WTC11 (cell line): Measurements from ENCODE around the gene PLA2G4E. TPM values are rescaled to one million over a fixed set of nuclear protein-coding genes. Genes with fewer than 3 reads are reported as not detected.
A peak's percentile ranks its signal among the peaks of the same experiment; 100 is the strongest.

Source experiments
- ATAC-seq: fragments of 200-7000 bp; cut with Tn5 transposase; 2 replicates; pipeline ENCODE4 v1.10.0; 2021; ENCODE audit warnings: mild to moderate bottlenecking, moderate library complexity
- CTCF ChIA-PET: fragments of 300-600 bp; sonication (Branson Sonifier 250); formaldehyde crosslinking; loops from one replicate; lab custom pipeline; 2021; ENCODE audit warnings: antibody characterized with exemption; lab: Charles Lee
- POLR2A ChIA-PET: fragments of 350-600 bp; sonication (Branson Sonifier 250); formaldehyde crosslinking; loops from one replicate; lab custom pipeline; 2021; ENCODE audit warnings: antibody characterized with exemption; lab: Charles Lee
- DNase-seq: peaks from one replicate; pipeline ENCODE4 v3.0.0; 2021; ENCODE audit warnings: low spot score
- H3K27ac Mint-ChIP-seq: 2 replicates; pipeline ENCODE4 v1.8.0; 2021; ENCODE audit warnings: mixed read lengths
- H3K27me3 Mint-ChIP-seq: 2 replicates; pipeline ENCODE4 v1.8.0; 2021; ENCODE audit warnings: low read depth, mild to moderate bottlenecking, moderate library complexity, mixed read lengths
- H3K36me3 Mint-ChIP-seq: 2 replicates; pipeline ENCODE4 v1.8.0; 2021; ENCODE audit warnings: mixed read lengths
- H3K4me1 Mint-ChIP-seq: 2 replicates; pipeline ENCODE4 v1.8.0; 2022; ENCODE audit warnings: mixed read lengths
- H3K4me3 Mint-ChIP-seq: 2 replicates; pipeline ENCODE4 v1.8.0; 2021; ENCODE audit warnings: mild to moderate bottlenecking, moderate library complexity, mixed read lengths
- H3K9me3 Mint-ChIP-seq: 2 replicates; pipeline ENCODE4 v1.8.0; 2021; ENCODE audit warnings: mixed read lengths
- ATF1 ChIP-seq: sonication (generic); formaldehyde crosslinking; IDR thresholded peaks from 2 replicates; pipeline ENCODE4 v1.8.1; 2023; ENCODE audit warnings: mild to moderate bottlenecking, moderate library complexity, missing genetic modification reagents
- ATF6 ChIP-seq: sonication (generic); formaldehyde crosslinking; IDR thresholded peaks from 2 replicates; pipeline ENCODE4 v1.8.1; 2023; ENCODE audit warnings: mild to moderate bottlenecking, missing genetic modification reagents
- CREB1 ChIP-seq: sonication (generic); formaldehyde crosslinking; IDR thresholded peaks from 2 replicates; pipeline ENCODE4 v1.8.0; 2023; ENCODE audit warnings: mild to moderate bottlenecking, missing genetic modification reagents
- ELF4 ChIP-seq: sonication (generic); formaldehyde crosslinking; IDR thresholded peaks from 2 replicates; pipeline ENCODE4 v1.8.1; 2022; ENCODE audit warnings: low read depth, mild to moderate bottlenecking, moderate library complexity, missing genetic modification reagents
- FOXK1 ChIP-seq: sonication (generic); formaldehyde crosslinking; IDR thresholded peaks from 2 replicates; pipeline ENCODE4 v1.8.0; 2022; ENCODE audit warnings: mild to moderate bottlenecking, moderate library complexity, missing genetic modification reagents
- FOXP1 ChIP-seq: sonication (generic); formaldehyde crosslinking; IDR thresholded peaks from 2 replicates; pipeline ENCODE4 v1.8.0; 2022; ENCODE audit warnings: missing genetic modification reagents, mild to moderate bottlenecking, moderate library complexity, borderline replicate concordance
- HMGXB4 ChIP-seq: sonication (generic); formaldehyde crosslinking; IDR thresholded peaks from 2 replicates; pipeline ENCODE4 v1.8.1; 2023; ENCODE audit warnings: mild to moderate bottlenecking, moderate library complexity, missing genetic modification reagents
- JUN ChIP-seq: sonication (generic); formaldehyde crosslinking; IDR thresholded peaks from 2 replicates; pipeline ENCODE4 v1.8.0; 2023; ENCODE audit warnings: mild to moderate bottlenecking, missing genetic modification reagents
- KAT7 ChIP-seq: sonication (generic); formaldehyde crosslinking; IDR thresholded peaks from 2 replicates; pipeline ENCODE4 v1.8.1; 2023; ENCODE audit warnings: missing genetic modification reagents, mild to moderate bottlenecking, borderline replicate concordance
- MYBL2 ChIP-seq: sonication (generic); formaldehyde crosslinking; IDR thresholded peaks from 2 replicates; pipeline ENCODE4 v1.8.1; 2023; ENCODE audit warnings: mild to moderate bottlenecking, moderate library complexity, missing genetic modification reagents
- NFE2L1 ChIP-seq: sonication (generic); formaldehyde crosslinking; IDR thresholded peaks from 2 replicates; pipeline ENCODE4 v1.8.1; 2023; ENCODE audit warnings: missing genetic modification reagents
- NFYB ChIP-seq: sonication (generic); formaldehyde crosslinking; conservative IDR thresholded peaks from 2 replicates; pipeline ENCODE4 v1.8.0; 2022; ENCODE audit warnings: low read depth, missing genetic modification reagents
- SMAD3 ChIP-seq: sonication (generic); formaldehyde crosslinking; IDR thresholded peaks from 2 replicates; pipeline ENCODE4 v1.8.0; 2022; ENCODE audit warnings: missing genetic modification reagents, mild to moderate bottlenecking, borderline replicate concordance
- SOX15 ChIP-seq: fragments of 250-450 bp; sonication (Bioruptor Pico); IDR thresholded peaks from 2 replicates; pipeline ENCODE4 v1.9.0; 2021; ENCODE audit warnings: mild to moderate bottlenecking
- STAT6 ChIP-seq: sonication (generic); formaldehyde crosslinking; conservative IDR thresholded peaks from 2 replicates; pipeline ENCODE4 v1.8.1; 2023; ENCODE audit warnings: mild to moderate bottlenecking, low read depth, missing genetic modification reagents, moderate library complexity
- TCF7 ChIP-seq: sonication (generic); formaldehyde crosslinking; IDR thresholded peaks from 2 replicates; pipeline ENCODE4 v1.8.0; 2022; ENCODE audit warnings: mild to moderate bottlenecking, low read depth, missing genetic modification reagents, moderate library complexity
- TEAD4 ChIP-seq: sonication (generic); formaldehyde crosslinking; IDR thresholded peaks from 2 replicates; pipeline ENCODE4 v1.8.0; 2022; ENCODE audit warnings: mild to moderate bottlenecking, missing genetic modification reagents
- ZBTB21 ChIP-seq: sonication (generic); formaldehyde crosslinking; IDR thresholded peaks from 2 replicates; pipeline ENCODE4 v1.8.1; 2023; ENCODE audit warnings: mild to moderate bottlenecking, missing genetic modification reagents, borderline replicate concordance
- ZNF317 ChIP-seq: sonication (generic); formaldehyde crosslinking; IDR thresholded peaks from 2 replicates; pipeline ENCODE4 v1.8.1; 2023; ENCODE audit warnings: low read depth, mild to moderate bottlenecking, moderate library complexity, missing genetic modification reagents, borderline replicate concordance
- ZNF416 ChIP-seq: fragments of 250-450 bp; sonication (Bioruptor Pico); IDR thresholded peaks from 2 replicates; pipeline ENCODE4 v1.9.0; 2021; ENCODE audit warnings: mild to moderate bottlenecking, inconsistent platforms
- ZNF423 ChIP-seq: fragments of 250-450 bp; sonication (Bioruptor Pico); IDR thresholded peaks from 2 replicates; pipeline ENCODE4 v2.1.2; 2022; ENCODE audit warnings: mild to moderate bottlenecking, moderate library complexity
- total RNA-seq: library from RNA; stranded (reverse); gene quantifications from 3 replicates; pipeline ENCODE4 v1.2.3, GENCODE V29; 2021
- TF ChIP-seq, protein P1 (sequence below): sonication (generic); formaldehyde crosslinking; IDR thresholded peaks from 2 replicates; pipeline ENCODE4 v1.8.1; 2023; ENCODE audit warnings: mild to moderate bottlenecking, missing genetic modification reagents, moderate library complexity
- TF ChIP-seq, protein P2 (sequence below): sonication (generic); formaldehyde crosslinking; IDR thresholded peaks from 2 replicates; pipeline ENCODE4 v1.8.0; 2022; ENCODE audit warnings: mild to moderate bottlenecking, missing genetic modification reagents

PLA2G4E gene
- total RNA-seq, 1 experiment from 2014 or later, result not detected

DNA sequence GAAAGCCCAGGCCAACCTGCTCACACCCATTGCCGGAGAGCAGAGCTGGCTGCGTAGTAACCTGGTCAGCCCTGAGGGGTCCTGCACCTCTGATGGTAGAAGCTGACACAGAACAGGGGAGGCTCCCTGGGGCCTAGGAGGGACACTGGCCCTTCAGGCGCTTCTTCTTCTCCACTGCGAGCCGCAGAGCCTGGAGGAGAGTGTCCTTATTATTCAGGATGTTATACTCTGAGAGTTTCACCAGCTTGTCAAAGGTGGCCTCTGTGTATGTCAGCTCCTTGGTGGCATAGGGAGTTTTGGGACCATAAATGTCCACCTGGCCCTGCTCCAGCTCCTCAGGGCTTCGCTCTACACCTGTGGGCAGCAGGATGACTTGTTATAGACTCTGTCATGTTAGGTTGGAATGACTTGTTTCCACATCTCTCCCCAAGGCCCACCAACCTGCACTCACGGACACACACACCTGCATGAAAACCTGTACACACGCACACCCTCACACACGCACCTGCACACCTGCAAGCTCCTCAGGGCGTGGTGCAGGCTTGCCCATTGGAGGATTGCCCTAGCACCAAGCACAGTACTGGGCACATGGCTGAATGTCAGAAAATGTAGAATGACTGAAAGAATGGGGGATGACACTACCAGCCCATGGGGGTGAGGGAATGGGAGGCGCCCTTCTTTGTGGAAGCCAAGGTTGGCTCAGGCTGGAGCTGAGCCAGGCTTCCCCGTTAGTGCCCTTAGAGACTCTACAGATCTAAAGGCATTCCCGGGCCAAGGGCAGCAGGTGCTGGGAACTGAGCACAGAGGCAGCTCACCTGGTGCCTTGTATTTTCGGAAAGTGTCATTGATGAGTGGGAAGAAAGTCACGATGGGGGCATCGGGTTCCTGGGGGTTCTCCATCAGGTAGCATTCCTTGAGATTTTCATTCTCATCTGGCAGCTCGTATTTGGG, 36.9 kb downstream of the PLA2G4E start:
- Mint-ChIP-seq H3K4me3 (no peak overlapping the region), H3K27ac (no peak overlapping the region)
- CTCF ChIA-PET, result interaction anchor here (0.7 to 7.5 kb wide), 5 partner anchors 73 to 154 kb away, joined by 3 to 121 read pairs (median 4); no protein-coding TSS in a partner anchor
- TF ChIP-seq, protein P1, sequence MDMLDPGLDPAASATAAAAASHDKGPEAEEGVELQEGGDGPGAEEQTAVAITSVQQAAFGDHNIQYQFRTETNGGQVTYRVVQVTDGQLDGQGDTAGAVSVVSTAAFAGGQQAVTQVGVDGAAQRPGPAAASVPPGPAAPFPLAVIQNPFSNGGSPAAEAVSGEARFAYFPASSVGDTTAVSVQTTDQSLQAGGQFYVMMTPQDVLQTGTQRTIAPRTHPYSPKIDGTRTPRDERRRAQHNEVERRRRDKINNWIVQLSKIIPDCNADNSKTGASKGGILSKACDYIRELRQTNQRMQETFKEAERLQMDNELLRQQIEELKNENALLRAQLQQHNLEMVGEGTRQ, result no peak
- no peak for TF ChIP-seq FOXP1 (CRISPR knock-in tag)
- no peak for TF ChIP-seq ATF6 (CRISPR knock-in tag)
- TF ChIP-seq, all 79 proteins: peak for 0
- POLR2A ChIA-PET, result no interaction called here
- Mint-ChIP-seq H3K27me3 (peaks cover 3% of the 10 kb centered on the region; the same call in 1 of the 2 replicates), H3K36me3 (no peaks in the 10 kb centered on the region), H3K9me3 (no peaks in the 10 kb centered on the region), H3K4me1 (peaks cover 13% of the 10 kb centered on the region)
- DNase-seq (no peak), ATAC-seq (no peak)

- no peaks in the 10 kb centered on the region for H3K36me3 Mint-ChIP-seq
- peaks cover 16% of the 10 kb centered on the region for H3K4me1 Mint-ChIP-seq
- peaks cover 4% of the 10 kb centered on the region; the same call in 1 of the 2 replicates for H3K27me3 Mint-ChIP-seq
- CTCF ChIA-PET, result interaction anchor here (0.9 to 1.5 kb wide), 3 partner anchors 73 to 101 kb away, joined by 3 to 7 read pairs (median 4); no protein-coding TSS in a partner anchor
- H3K27ac Mint-ChIP-seq, result no peak overlapping the region
- H3K9me3 Mint-ChIP-seq, result no peaks in the 10 kb centered on the region
- DNase-seq (no peak), ATAC-seq (peak; percentile 74)
- H3K4me3 Mint-ChIP-seq, result no peak overlapping the region
- POLR2A ChIA-PET, result no interaction called here
- TF ChIP-seq NFYB (CRISPR knock-in tag), result no peak
- TF ChIP-seq ZNF317 (CRISPR knock-in tag), result no peak
- TF ChIP-seq ZNF423 (CRISPR knock-in tag), result no peak
- no peak for TF ChIP-seq NFE2L1 (CRISPR knock-in tag)
- TF ChIP-seq TEAD4 (CRISPR knock-in tag), result no peak
- no peak for TF ChIP-seq ATF1 (CRISPR knock-in tag)
- no peak for TF ChIP-seq KAT7
- TF ChIP-seq, protein P2, sequence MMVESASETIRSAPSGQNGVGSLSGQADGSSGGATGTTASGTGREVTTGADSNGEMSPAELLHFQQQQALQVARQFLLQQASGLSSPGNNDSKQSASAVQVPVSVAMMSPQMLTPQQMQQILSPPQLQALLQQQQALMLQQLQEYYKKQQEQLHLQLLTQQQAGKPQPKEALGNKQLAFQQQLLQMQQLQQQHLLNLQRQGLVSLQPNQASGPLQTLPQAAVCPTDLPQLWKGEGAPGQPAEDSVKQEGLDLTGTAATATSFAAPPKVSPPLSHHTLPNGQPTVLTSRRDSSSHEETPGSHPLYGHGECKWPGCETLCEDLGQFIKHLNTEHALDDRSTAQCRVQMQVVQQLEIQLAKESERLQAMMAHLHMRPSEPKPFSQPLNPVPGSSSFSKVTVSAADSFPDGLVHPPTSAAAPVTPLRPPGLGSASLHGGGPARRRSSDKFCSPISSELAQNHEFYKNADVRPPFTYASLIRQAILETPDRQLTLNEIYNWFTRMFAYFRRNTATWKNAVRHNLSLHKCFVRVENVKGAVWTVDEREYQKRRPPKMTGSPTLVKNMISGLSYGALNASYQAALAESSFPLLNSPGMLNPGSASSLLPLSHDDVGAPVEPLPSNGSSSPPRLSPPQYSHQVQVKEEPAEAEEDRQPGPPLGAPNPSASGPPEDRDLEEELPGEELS (CRISPR knock-in tag), result no peak
- TF ChIP-seq SMAD3 (CRISPR knock-in tag), result no peak
- no peak for TF ChIP-seq ZBTB21 (CRISPR knock-in tag)
- no peak for TF ChIP-seq SOX15 (CRISPR knock-in tag)
- TF ChIP-seq MYBL2 (CRISPR knock-in tag), result no peak
- no peak for TF ChIP-seq TCF7 (CRISPR knock-in tag)
- TF ChIP-seq HMGXB4 (CRISPR knock-in tag), result no peak
- no peak for TF ChIP-seq FOXK1 (CRISPR knock-in tag)
- TF ChIP-seq JUN (CRISPR knock-in tag), result no peak
- TF ChIP-seq ELF4 (CRISPR knock-in tag), result no peak
- no peak for TF ChIP-seq STAT6
- TF ChIP-seq CREB1 (CRISPR knock-in tag), result no peak
- no peak for TF ChIP-seq ZNF416 (CRISPR knock-in tag)
- TF ChIP-seq, all 79 proteins: peak for 0
Observed at GRCh38 chr15:41983221-41983620, 37.6 kb downstream of the PLA2G4E start.
